ENCODE results near the gene VSTM2A.
"Not testable (repeated sequence)": the region's sequence is repeated elsewhere in the genome, so short reads cannot be mapped to it uniquely, and the experiment has no call there.

VSTM2A gene

GRCh38 chr7:54541669-54542625 is at the start of gene VSTM2A:
VSTM2A (plus strand) TSS chr7:54542375; CDS start chr7:54542731, 356 bp downstream.
- no peak for DNase-seq

- not testable (repeated sequence) for DNase-seq
These were observed 37.6 kb upstream of the VSTM2A start for GRCh38 chr7:54504531-54504930.

GRCh38 chr7:54529568-54529967 is 12.6 kb upstream of the VSTM2A start:
- no peak for DNase-seq

- no peak for DNase-seq
These were observed 4.1 kb upstream of the VSTM2A start for GRCh38 chr7:54538122-54538521.

GRCh38 chr7:54543051-54543488 is 895 bp downstream of the VSTM2A start:
- DNase-seq, result no peak

GRCh38 chr7:54544149-54544526 is 2.0 kb downstream of the VSTM2A start:
- no peak for DNase-seq

GRCh38 chr7:54544527-54545240 is 2.5 kb downstream of the VSTM2A start:
- no peak for DNase-seq

GRCh38 chr7:54545241-54545563 is 3.0 kb downstream of the VSTM2A start:
- DNase-seq, result no peak

- no peak for DNase-seq
These were observed 4.2 kb downstream of the VSTM2A start for GRCh38 chr7:54546081-54546985.

GRCh38 chr7:54546986-54547314 is 4.8 kb downstream of the VSTM2A start:
- no peak for DNase-seq

- no peak for DNase-seq
These were observed 8.3 kb downstream of the VSTM2A start for GRCh38 chr7:54550471-54550870.

GRCh38 chr7:54556121-54556520 is 13.9 kb downstream of the VSTM2A start:
- no peak for DNase-seq

GRCh38 chr7:54559401-54559800 is 17.2 kb downstream of the VSTM2A start:
- DNase-seq, result no peak

- no peak for DNase-seq
These were observed 18.0 kb downstream of the VSTM2A start for GRCh38 chr7:54560198-54560597.

GRCh38 chr7:54560723-54561122 is 18.5 kb downstream of the VSTM2A start:
- no peak for DNase-seq

- no peak for DNase-seq
These were observed 21.2 kb downstream of the VSTM2A start for GRCh38 chr7:54563329-54563916.

- DNase-seq, result no peak
These were observed 23.3 kb downstream of the VSTM2A start for GRCh38 chr7:54565432-54565831.

GRCh38 chr7:54581511-54581910 is 39.3 kb downstream of the VSTM2A start:
- DNase-seq, result no peak

GRCh38 chr7:54591404-54592386 is 49.5 kb downstream of the VSTM2A start:
- no peak for DNase-seq

- DNase-seq, result no peak
These were observed 54.6 kb downstream of the VSTM2A start for GRCh38 chr7:54596747-54597146.

- no peak for DNase-seq
These were observed 73.4 kb downstream of the VSTM2A start for GRCh38 chr7:54615537-54615936.
